Liver (tissue), 9 donors: ENCODE data around the gene FAM170B. TPM values are rescaled to one million over a fixed set of nuclear protein-coding genes. Genes with fewer than 3 reads are reported as not detected.

ENCODE experiments used
- DNase-seq: peaks from one replicate; pipeline ENCODE4 v3.0.0-alpha.2; 2017; ENCODE audit warnings: low spot score
- H3K27ac ChIP-seq, 2 donors: one replicate each; pipeline ENCODE4 v1.7.0; 2013; ENCODE audit warnings: inconsistent platforms in 2 of 2, low read length in 2 of 2, control low read depth in 1 of 2, low read depth in 1 of 2, mild to moderate bottlenecking in 1 of 2
- H3K27me3 ChIP-seq, 4 donors: one replicate each; pipeline versions ENCODE4 v1.6.1 to v1.7.0; 2013; ENCODE audit warnings: low read length in 3 of 4, inconsistent platforms in 1 of 4, mild to moderate bottlenecking in 1 of 4, moderate library complexity in 1 of 4; ENCODE audit not compliant: control insufficient read depth in 4 of 4, insufficient read depth in 4 of 4
- H3K36me3 ChIP-seq, 4 donors: one replicate each; pipeline versions ENCODE4 v1.6.1 to v1.7.0; 2013; ENCODE audit warnings: low read length in 3 of 4, mild to moderate bottlenecking in 3 of 4, low read depth in 1 of 4, moderate library complexity in 1 of 4; ENCODE audit not compliant: control insufficient read depth in 4 of 4, insufficient read depth in 3 of 4
- H3K4me1 ChIP-seq, 4 donors: one replicate each; pipeline versions ENCODE4 v1.6.1 to v1.7.0; 2013; ENCODE audit warnings: low read length in 3 of 4, mild to moderate bottlenecking in 3 of 4, moderate library complexity in 1 of 4; ENCODE audit not compliant: control insufficient read depth in 4 of 4, insufficient read depth in 4 of 4
- H3K4me3 ChIP-seq, 3 donors: one replicate each; pipeline versions ENCODE4 v1.6.1 to v1.7.0; 2013; ENCODE audit warnings: low read length in 3 of 3, control low read depth in 1 of 3, low read depth in 1 of 3, mild to moderate bottlenecking in 1 of 3
- H3K9ac ChIP-seq, 2 donors: one replicate each; pipeline ENCODE4 v1.7.0; 2013; ENCODE audit warnings: low read length in 2 of 2, mild to moderate bottlenecking in 2 of 2, moderate library complexity in 2 of 2, control low read depth in 1 of 2, low read depth in 1 of 2
- H3K9me3 ChIP-seq, 4 donors: one replicate each; pipeline versions ENCODE4 v1.6.1 to v1.7.0; 2013; ENCODE audit warnings: low read length in 3 of 4; ENCODE audit not compliant: control insufficient read depth in 4 of 4
- FOXA1 ChIP-seq: IDR thresholded peaks from 2 replicates; pipeline ENCODE4 v1.6.1; 2016; ENCODE audit warnings: antibody characterized with exemption
- FOXA2 ChIP-seq: IDR thresholded peaks from 2 replicates; pipeline ENCODE4 v1.6.1; 2016; ENCODE audit warnings: antibody characterized with exemption
- GABPA ChIP-seq, 2 donors: IDR thresholded peaks in 1 of 2; conservative IDR thresholded peaks in 1 of 2; 2 replicates each; pipeline ENCODE4 v1.6.1; 2016; ENCODE audit warnings: antibody characterized with exemption in 2 of 2, mild to moderate bottlenecking in 1 of 2, moderate library complexity in 1 of 2
- HNF4A ChIP-seq, 2 donors: conservative IDR thresholded peaks; 2 replicates each; pipeline ENCODE4 v1.6.1; 2016; ENCODE audit warnings: antibody characterized with exemption in 2 of 2, mild to moderate bottlenecking in 2 of 2
- HNF4G ChIP-seq: IDR thresholded peaks from 2 replicates; pipeline ENCODE4 v1.6.1; 2016; ENCODE audit warnings: antibody characterized with exemption
- JUND ChIP-seq, 2 donors: IDR thresholded peaks; 2 replicates each; pipeline ENCODE4 v1.6.1; 2016; ENCODE audit warnings: antibody characterized with exemption in 2 of 2
- NR2F2 ChIP-seq: IDR thresholded peaks from 2 replicates; pipeline ENCODE4 v1.6.1; 2016; ENCODE audit warnings: antibody characterized with exemption
- RAD21 ChIP-seq, 2 donors: IDR thresholded peaks; 2 replicates each; pipeline ENCODE4 v1.6.1; 2016; ENCODE audit warnings: antibody characterized with exemption in 2 of 2, mild to moderate bottlenecking in 2 of 2
- RXRA ChIP-seq, 2 donors: IDR thresholded peaks; 2 replicates each; pipeline ENCODE4 v1.6.1; 2017 to 2018; ENCODE audit warnings: antibody characterized with exemption in 2 of 2, mild to moderate bottlenecking in 1 of 2
- SP1 ChIP-seq: IDR thresholded peaks from 2 replicates; pipeline ENCODE4 v1.6.1; 2018; ENCODE audit warnings: antibody characterized with exemption, mild to moderate bottlenecking
- TAF1 ChIP-seq: conservative IDR thresholded peaks from 2 replicates; pipeline ENCODE4 v1.6.1; 2016; ENCODE audit warnings: antibody characterized with exemption, mild to moderate bottlenecking
- YY1 ChIP-seq: IDR thresholded peaks from 2 replicates; pipeline ENCODE4 v1.6.1; 2016; ENCODE audit warnings: antibody characterized with exemption, mild to moderate bottlenecking
- WGBS: extraction: QIAGEN DNeasy Blood & Tissue Kit; methylation state at CpG from one replicate; pipeline ENCODE4 v1.1.7; 2013; 5-methylcytosine and 5-hydroxymethylcytosine counted together
- polyA plus RNA-seq, 2 donors: library from polyadenylated mRNA; stranded (reverse) in 1 of 2; unstranded in 1 of 2; fragments of 200-250 nt in 1 of 2; fragments of >200 nt in 1 of 2; fragmentation: Nextera tagmentation in 1 of 2; extraction: Ambion mirVana in 1 of 2; gene quantifications; one replicate each; pipeline versions ENCODE4 v1.2.1 to v1.2.3, GENCODE V29; 2013 to 2015
- total RNA-seq, 2 donors: library from RNA; depleted of rRNA; stranded (reverse); fragments of >200 nt; gene quantifications; one replicate each; pipeline ENCODE4 v1.2.3, GENCODE V29; 2014
- TF ChIP-seq, protein P1 (sequence below): IDR thresholded peaks from 2 replicates; pipeline ENCODE4 v1.6.1; 2016; ENCODE audit warnings: antibody characterized with exemption
- TF ChIP-seq, protein P2 (sequence below): IDR thresholded peaks from 2 replicates; pipeline ENCODE4 v1.6.1; 2016; ENCODE audit warnings: antibody characterized with exemption, mild to moderate bottlenecking
- TF ChIP-seq, protein P3 (sequence below): fragments of 150-350 bp; IDR thresholded peaks from 2 replicates; pipeline ENCODE4 v1.5.1; 2017; ENCODE audit warnings: improper control_type of control experiment, low read depth, low read length; ENCODE audit not compliant: missing input control
- TF ChIP-seq, protein P4 (sequence below): IDR thresholded peaks from 2 replicates; pipeline ENCODE4 v1.6.1; 2016; ENCODE audit warnings: antibody characterized with exemption
- TF ChIP-seq, protein P5 (sequence below): IDR thresholded peaks from 2 replicates; pipeline ENCODE4 v1.6.1; 2016; ENCODE audit warnings: antibody characterized with exemption
- donor health status: healthy.
- donor health status: healthy.
- donor health status: healthy.
- donor health status: healthy.
- donor health status: healthy.

Gene FAM170B
- total and polyA plus RNA-seq, 4 donors, result not detected

DNA sequence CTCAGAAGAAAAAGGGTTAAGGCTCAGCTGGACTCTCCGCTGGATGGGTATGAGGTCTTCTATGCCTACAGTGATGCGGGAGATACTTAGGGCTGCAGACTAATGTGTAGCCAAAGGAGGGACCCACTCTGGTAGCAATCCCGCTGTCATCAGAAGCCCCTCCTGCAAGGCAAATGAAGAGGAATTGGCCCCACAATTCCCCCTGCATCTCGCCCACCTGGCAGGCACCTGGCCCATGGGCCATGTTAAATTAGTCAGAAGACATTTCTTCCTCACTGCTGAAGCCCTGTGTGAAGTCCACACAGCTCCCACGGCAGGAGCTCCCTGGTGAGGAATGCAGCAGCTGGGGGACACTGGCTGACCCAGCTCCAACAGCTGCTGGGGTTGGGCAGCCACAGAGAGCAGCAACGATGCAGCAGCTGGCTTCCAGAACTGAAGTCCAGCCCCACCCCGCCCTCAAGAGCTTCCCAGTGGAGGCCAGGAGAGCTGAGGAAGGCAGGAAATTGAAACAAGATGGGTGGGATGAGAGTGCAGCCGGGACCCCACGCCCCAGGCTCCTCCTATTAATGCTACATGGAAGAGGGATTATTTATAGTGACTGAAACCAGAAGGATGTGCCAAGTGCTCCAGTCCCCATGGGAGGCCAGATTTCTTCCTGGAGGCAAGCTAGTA lies 24.0 kb downstream of the FAM170B start:
- WGBS, result 77% methylated on average over 9 of the region's 9 CpGs
- no peaks in the 10 kb centered on the region for H3K9me3 ChIP-seq
- H3K27me3 ChIP-seq, result no peaks in the 10 kb centered on the region
- TF ChIP-seq HNF4G, result no peak
- TF ChIP-seq, protein P1, sequence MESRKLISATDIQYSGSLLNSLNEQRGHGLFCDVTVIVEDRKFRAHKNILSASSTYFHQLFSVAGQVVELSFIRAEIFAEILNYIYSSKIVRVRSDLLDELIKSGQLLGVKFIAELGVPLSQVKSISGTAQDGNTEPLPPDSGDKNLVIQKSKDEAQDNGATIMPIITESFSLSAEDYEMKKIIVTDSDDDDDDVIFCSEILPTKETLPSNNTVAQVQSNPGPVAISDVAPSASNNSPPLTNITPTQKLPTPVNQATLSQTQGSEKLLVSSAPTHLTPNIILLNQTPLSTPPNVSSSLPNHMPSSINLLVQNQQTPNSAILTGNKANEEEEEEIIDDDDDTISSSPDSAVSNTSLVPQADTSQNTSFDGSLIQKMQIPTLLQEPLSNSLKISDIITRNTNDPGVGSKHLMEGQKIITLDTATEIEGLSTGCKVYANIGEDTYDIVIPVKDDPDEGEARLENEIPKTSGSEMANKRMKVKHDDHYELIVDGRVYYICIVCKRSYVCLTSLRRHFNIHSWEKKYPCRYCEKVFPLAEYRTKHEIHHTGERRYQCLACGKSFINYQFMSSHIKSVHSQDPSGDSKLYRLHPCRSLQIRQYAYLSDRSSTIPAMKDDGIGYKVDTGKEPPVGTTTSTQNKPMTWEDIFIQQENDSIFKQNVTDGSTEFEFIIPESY, result no peak
- TF ChIP-seq, protein P2, sequence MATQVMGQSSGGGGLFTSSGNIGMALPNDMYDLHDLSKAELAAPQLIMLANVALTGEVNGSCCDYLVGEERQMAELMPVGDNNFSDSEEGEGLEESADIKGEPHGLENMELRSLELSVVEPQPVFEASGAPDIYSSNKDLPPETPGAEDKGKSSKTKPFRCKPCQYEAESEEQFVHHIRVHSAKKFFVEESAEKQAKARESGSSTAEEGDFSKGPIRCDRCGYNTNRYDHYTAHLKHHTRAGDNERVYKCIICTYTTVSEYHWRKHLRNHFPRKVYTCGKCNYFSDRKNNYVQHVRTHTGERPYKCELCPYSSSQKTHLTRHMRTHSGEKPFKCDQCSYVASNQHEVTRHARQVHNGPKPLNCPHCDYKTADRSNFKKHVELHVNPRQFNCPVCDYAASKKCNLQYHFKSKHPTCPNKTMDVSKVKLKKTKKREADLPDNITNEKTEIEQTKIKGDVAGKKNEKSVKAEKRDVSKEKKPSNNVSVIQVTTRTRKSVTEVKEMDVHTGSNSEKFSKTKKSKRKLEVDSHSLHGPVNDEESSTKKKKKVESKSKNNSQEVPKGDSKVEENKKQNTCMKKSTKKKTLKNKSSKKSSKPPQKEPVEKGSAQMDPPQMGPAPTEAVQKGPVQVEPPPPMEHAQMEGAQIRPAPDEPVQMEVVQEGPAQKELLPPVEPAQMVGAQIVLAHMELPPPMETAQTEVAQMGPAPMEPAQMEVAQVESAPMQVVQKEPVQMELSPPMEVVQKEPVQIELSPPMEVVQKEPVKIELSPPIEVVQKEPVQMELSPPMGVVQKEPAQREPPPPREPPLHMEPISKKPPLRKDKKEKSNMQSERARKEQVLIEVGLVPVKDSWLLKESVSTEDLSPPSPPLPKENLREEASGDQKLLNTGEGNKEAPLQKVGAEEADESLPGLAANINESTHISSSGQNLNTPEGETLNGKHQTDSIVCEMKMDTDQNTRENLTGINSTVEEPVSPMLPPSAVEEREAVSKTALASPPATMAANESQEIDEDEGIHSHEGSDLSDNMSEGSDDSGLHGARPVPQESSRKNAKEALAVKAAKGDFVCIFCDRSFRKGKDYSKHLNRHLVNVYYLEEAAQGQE, result no peak
- TF ChIP-seq RXRA (IDR thresholded peaks at IDR 0.05), result no peak
- TF ChIP-seq NR2F2, result peak; percentile 45
- no peak for TF ChIP-seq FOXA2
- no peak for TF ChIP-seq GABPA (IDR thresholded peaks at IDR 0.05 in 1 of 2, conservative IDR thresholded peaks at IDR 0.05 in 1 of 2)
- TF ChIP-seq, protein P3, sequence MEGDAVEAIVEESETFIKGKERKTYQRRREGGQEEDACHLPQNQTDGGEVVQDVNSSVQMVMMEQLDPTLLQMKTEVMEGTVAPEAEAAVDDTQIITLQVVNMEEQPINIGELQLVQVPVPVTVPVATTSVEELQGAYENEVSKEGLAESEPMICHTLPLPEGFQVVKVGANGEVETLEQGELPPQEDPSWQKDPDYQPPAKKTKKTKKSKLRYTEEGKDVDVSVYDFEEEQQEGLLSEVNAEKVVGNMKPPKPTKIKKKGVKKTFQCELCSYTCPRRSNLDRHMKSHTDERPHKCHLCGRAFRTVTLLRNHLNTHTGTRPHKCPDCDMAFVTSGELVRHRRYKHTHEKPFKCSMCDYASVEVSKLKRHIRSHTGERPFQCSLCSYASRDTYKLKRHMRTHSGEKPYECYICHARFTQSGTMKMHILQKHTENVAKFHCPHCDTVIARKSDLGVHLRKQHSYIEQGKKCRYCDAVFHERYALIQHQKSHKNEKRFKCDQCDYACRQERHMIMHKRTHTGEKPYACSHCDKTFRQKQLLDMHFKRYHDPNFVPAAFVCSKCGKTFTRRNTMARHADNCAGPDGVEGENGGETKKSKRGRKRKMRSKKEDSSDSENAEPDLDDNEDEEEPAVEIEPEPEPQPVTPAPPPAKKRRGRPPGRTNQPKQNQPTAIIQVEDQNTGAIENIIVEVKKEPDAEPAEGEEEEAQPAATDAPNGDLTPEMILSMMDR, result no peak
- no peak for TF ChIP-seq YY1
- H3K36me3 ChIP-seq, result no peaks in the 10 kb centered on the region
- DNase-seq, result no peak
- no peak overlapping the region for H3K4me3 ChIP-seq
- H3K9ac ChIP-seq, result no peak overlapping the region
- peaks cover 8 to 19% (median 15%) of the 10 kb centered on the region in 4 donors for H3K4me1 ChIP-seq
- H3K27ac ChIP-seq, result no peak overlapping the region

DNA sequence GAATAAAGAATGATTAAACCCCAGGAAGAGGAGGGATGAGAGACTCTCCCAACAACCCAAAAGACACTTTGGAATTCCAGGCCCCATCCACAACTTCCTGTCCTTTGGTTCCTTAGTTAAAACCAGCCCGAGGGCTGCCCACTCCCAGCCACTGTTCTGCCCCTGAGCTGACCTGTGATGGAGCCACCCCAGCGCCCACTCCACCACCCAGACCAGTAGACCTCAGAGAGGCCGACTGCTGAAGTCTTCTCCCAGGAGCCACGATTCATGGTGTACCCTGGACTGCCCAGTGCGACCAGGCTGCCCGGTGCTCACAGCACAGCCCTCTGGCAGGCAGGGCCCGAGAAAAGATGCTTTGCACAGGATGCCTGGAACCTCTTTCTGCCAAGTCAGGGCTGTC lies 25.2 kb downstream of the FAM170B start:
- Histone ChIP-seq H3K36me3 (no peaks in the 10 kb centered on the region), H3K9ac (no peak overlapping the region), H3K27me3 (no peaks in the 10 kb centered on the region), H3K4me1 (peaks cover 8 to 17% (median 12%) of the 10 kb centered on the region in 4 donors), H3K4me3 (no peak overlapping the region), H3K9me3 (no peaks in the 10 kb centered on the region), H3K27ac (no peak overlapping the region)
- 92% methylated on average over 7 of the region's 7 CpGs for WGBS
- DNase-seq, result no peak
- TF ChIP-seq HNF4G, result no peak
- TF ChIP-seq SP1, result no peak
- no peak for TF ChIP-seq YY1
- no peak for TF ChIP-seq JUND (IDR thresholded peaks at IDR 0.05)
- no peak for TF ChIP-seq TAF1
- no peak for TF ChIP-seq NR2F2
- TF ChIP-seq, protein P4, sequence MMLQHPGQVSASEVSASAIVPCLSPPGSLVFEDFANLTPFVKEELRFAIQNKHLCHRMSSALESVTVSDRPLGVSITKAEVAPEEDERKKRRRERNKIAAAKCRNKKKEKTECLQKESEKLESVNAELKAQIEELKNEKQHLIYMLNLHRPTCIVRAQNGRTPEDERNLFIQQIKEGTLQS, result no peak
- no peak for TF ChIP-seq RAD21 (IDR thresholded peaks at IDR 0.05)
- TF ChIP-seq FOXA2, result no peak
- no peak for TF ChIP-seq GABPA (IDR thresholded peaks at IDR 0.05 in 1 of 2, conservative IDR thresholded peaks at IDR 0.05 in 1 of 2)
- TF ChIP-seq, protein P5, sequence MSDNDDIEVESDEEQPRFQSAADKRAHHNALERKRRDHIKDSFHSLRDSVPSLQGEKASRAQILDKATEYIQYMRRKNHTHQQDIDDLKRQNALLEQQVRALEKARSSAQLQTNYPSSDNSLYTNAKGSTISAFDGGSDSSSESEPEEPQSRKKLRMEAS, result no peak
- TF ChIP-seq, protein P1, result no peak
- TF ChIP-seq FOXA1, result no peak
- no peak for TF ChIP-seq RXRA (IDR thresholded peaks at IDR 0.05)
- TF ChIP-seq, protein P2, result no peak
- TF ChIP-seq HNF4A (conservative IDR thresholded peaks at IDR 0.05), result no peak
